ENCODE measurements around the gene GFY.

GRCh38 chr19:49425922-49426592 lies 869 bp downstream of the GFY start:
- TF ChIP-seq EP300 (IDR thresholded peaks at IDR 0.05) = no peak
- TF ChIP-seq POLR2A (IDR thresholded peaks at IDR 0.05) = no peak

Data from tibial nerve (tissue), 3 donors.